ENCODE measurements around the gene STEEP1.
A peak's percentile ranks its signal among the peaks of the same experiment; 100 is the strongest.

The STEEP1 gene

DNA sequence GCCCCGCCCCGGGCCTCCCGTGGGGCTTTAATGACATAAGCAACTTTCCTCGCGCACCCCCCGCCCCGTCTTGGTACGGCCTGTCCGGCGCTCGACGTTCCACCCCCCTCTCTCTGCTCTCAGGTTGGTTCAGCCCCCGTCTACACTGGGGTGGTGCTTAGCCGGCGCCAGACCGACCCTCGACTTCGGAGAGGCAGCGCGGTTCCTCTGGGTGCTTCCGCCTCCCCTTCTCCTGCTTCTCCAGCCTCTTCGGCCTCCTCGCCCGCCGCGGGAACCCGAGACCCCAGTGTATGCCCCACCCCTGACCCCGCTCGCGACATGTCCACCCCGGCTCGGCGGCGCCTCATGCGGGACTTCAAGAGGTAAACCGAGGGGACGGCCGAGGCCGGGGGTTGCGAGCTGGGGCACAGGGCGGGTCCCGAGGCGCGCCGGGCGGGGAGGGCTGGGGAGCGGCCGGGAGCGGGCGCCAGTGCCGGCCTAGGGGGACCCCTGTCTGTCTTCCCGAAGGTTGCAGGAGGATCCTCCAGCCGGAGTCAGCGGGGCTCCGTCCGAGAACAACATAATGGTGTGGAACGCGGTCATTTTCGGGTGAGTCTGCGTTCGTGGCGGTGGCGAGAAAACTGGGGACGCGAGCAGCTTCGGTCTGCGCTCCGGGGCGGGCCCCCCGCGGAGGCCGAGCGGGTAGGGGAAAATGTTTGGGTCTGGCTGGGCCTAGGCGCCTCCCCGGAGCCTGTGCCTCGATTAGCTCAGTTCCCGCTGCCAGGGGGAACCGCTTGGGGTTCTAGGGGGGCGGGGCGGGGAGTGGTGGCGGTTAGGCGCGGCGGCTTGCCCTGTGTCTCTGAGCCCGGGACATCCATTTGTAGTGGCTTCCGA, 9.4 kb upstream of the STEEP1 start, which contains the start of gene UBE2A:
UBE2A (plus strand) TSS at position 170 of the 873 bp plus-strand sequence; CDS start at position 319, 149 bp downstream.
- H3K4me3 Mint-ChIP-seq = peak within 1 kb of the TSS; percentile 90
- peak; percentile 87 for DNase-seq
- peaks cover 5% of the 10 kb centered on the region for H3K36me3 Mint-ChIP-seq (ENCODE audit: low read depth)
- TF ChIP-seq, protein P1, sequence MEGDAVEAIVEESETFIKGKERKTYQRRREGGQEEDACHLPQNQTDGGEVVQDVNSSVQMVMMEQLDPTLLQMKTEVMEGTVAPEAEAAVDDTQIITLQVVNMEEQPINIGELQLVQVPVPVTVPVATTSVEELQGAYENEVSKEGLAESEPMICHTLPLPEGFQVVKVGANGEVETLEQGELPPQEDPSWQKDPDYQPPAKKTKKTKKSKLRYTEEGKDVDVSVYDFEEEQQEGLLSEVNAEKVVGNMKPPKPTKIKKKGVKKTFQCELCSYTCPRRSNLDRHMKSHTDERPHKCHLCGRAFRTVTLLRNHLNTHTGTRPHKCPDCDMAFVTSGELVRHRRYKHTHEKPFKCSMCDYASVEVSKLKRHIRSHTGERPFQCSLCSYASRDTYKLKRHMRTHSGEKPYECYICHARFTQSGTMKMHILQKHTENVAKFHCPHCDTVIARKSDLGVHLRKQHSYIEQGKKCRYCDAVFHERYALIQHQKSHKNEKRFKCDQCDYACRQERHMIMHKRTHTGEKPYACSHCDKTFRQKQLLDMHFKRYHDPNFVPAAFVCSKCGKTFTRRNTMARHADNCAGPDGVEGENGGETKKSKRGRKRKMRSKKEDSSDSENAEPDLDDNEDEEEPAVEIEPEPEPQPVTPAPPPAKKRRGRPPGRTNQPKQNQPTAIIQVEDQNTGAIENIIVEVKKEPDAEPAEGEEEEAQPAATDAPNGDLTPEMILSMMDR (IDR thresholded peaks at IDR 0.05) = no peak
- peaks cover 49% of the 10 kb centered on the region for H3K9me3 Mint-ChIP-seq
- peaks cover 2% of the 10 kb centered on the region for H3K27me3 Mint-ChIP-seq (ENCODE audit: low read depth, poor library complexity)
- H3K27ac Mint-ChIP-seq = peak within 1 kb of the TSS; percentile 78
- H3K4me1 Mint-ChIP-seq = peaks cover 14% of the 10 kb centered on the region

DNA sequence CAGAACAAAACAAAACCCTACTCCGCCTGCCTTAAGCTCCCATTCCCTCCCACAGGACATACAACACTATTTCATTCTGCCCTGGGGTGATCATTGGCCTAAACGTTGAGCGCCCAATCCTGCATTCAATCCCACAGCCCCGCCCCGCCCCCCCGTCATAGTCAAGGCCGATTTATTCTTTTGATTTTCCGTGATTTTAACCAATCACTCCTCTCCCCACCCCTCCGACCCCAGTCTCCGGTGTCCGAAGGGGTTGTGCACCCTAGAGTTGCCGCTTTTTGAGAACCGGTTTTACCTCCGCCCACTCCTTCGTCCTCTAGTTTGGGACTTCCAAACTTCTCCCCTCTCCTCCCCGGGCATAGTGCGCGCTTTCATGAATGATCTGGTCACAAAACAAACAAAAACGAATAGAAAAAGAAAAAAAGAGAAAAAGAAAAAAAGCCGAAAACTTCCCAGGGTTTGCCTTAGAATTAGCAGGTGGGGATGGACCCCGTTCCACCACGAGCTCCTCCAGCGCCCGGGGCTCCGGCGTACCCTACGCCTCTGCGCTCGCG, 8.7 kb upstream of the STEEP1 start:
- Mint-ChIP-seq H3K27me3 (ENCODE audit: low read depth, poor library complexity) (peaks cover 2% of the 10 kb centered on the region), H3K36me3 (ENCODE audit: low read depth) (peaks cover 5% of the 10 kb centered on the region), H3K4me3 (peak overlapping the region; percentile 90), H3K4me1 (peaks cover 14% of the 10 kb centered on the region), H3K9me3 (peaks cover 53% of the 10 kb centered on the region), H3K27ac (peak overlapping the region; percentile 50)
- TF ChIP-seq, protein P1 (IDR thresholded peaks at IDR 0.05) = no peak
- no peak for DNase-seq

DNA sequence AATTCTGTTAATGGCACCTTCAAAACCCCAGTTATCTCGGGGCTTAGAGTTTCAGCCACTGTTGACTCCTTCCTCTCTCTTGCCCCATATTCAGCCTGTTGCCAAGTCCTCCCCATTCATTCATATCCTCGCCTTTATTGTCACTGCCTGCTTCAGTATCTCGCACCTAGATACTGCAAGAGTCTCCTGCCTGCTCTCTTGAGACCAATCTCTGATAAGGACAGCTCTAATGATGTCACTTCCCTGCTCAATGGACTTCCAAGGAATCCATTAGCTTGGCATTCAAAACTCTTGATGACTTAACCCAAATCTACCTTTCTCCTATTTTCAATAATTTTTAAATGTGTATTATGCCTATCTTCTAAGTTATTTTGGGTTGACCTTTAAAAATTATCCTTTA, 8.0 kb upstream of the STEEP1 start:
- Mint-ChIP-seq H3K9me3 (peaks cover 53% of the 10 kb centered on the region), H3K36me3 (ENCODE audit: low read depth) (peaks cover 5% of the 10 kb centered on the region), H3K4me1 (peaks cover 14% of the 10 kb centered on the region), H3K27me3 (ENCODE audit: low read depth, poor library complexity) (peaks cover 2% of the 10 kb centered on the region), H3K27ac (no peak overlapping the region), H3K4me3 (peak overlapping the region; percentile 90)
- TF ChIP-seq, protein P1 (IDR thresholded peaks at IDR 0.05) = no peak
- no peak for DNase-seq

DNA sequence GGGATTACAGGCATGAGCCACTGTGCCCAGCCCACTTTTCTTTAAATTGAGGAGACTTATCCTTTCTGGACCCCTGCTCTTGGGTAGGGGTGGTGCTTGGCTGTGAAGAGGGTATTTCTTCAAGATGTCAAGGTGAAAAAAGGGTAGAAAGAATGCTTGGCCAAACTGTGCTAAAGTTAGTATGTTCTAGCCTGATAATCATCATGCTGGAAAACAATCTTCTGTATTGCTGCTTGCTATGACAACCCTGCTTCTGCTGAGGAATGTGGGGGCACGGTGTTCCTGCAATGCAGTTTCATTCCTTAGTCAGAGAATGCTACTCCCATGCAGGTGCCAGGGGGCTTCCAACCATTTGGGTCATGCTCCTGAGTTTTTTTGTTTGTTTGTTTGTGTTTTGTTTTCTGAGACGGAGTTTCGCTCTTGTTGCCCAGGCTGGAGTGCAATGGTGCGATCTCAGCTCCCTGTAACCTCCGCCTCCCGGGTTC, 5.2 kb upstream of the STEEP1 start:
- no peak for DNase-seq
- H3K27ac Mint-ChIP-seq = no peak overlapping the region
- H3K4me1 Mint-ChIP-seq = peaks cover 10% of the 10 kb centered on the region
- H3K9me3 Mint-ChIP-seq = peaks cover 65% of the 10 kb centered on the region
- H3K36me3 Mint-ChIP-seq (ENCODE audit: low read depth) = peaks cover 5% of the 10 kb centered on the region
- H3K4me3 Mint-ChIP-seq = no peak overlapping the region
- peaks cover 13% of the 10 kb centered on the region for H3K27me3 Mint-ChIP-seq (ENCODE audit: low read depth, poor library complexity)
- TF ChIP-seq, protein P1 (IDR thresholded peaks at IDR 0.05) = no peak

GRCh38 chrX:119552508-119552907, 12.7 kb downstream of the STEEP1 start:
- peaks cover 2% of the 10 kb centered on the region for H3K27me3 Mint-ChIP-seq (ENCODE audit: low read depth, poor library complexity)
- no peak overlapping the region for H3K4me3 Mint-ChIP-seq
- no peaks in the 10 kb centered on the region for H3K4me1 Mint-ChIP-seq
- H3K27ac Mint-ChIP-seq = no peak overlapping the region
- peaks cover 54% of the 10 kb centered on the region for H3K9me3 Mint-ChIP-seq
- TF ChIP-seq, protein P1 (IDR thresholded peaks at IDR 0.05) = no peak
- peaks cover 11% of the 10 kb centered on the region for H3K36me3 Mint-ChIP-seq (ENCODE audit: low read depth)
- no peak for DNase-seq

Data from nephron progenitor cell (in vitro differentiated cells).